Trophoblast cell (in vitro differentiated cells and primary cell): ENCODE data around the gene ADAMTS14.

Source experiments
- DNase-seq, 2 donors: peaks; one replicate each; pipeline ENCODE4 v3.0.0-alpha.2; 2016
- H2AFZ ChIP-seq: 2 replicates; pipeline ENCODE4 v1.6.1; 2013; ENCODE audit warnings: low read length, moderate library complexity, mild to moderate bottlenecking; ENCODE audit not compliant: insufficient read depth, poor library complexity
- H2AK5ac ChIP-seq: 2 replicates; pipeline ENCODE4 v1.6.1; 2013; ENCODE audit warnings: mild to moderate bottlenecking, low read length
- H2BK120ac ChIP-seq: 2 replicates; pipeline ENCODE4 v1.6.1; 2013; ENCODE audit warnings: low read length, mild to moderate bottlenecking, moderate library complexity; ENCODE audit not compliant: insufficient read depth, poor library complexity
- H2BK12ac ChIP-seq: 2 replicates; pipeline ENCODE4 v1.6.1; 2013; ENCODE audit warnings: mild to moderate bottlenecking, low read length, moderate library complexity
- H2BK5ac ChIP-seq: 2 replicates; pipeline ENCODE4 v1.6.1; 2013; ENCODE audit warnings: low read length, low read depth, moderate library complexity, mild to moderate bottlenecking; ENCODE audit not compliant: poor library complexity
- H3K14ac ChIP-seq: 2 replicates; pipeline ENCODE4 v1.6.1; 2013; ENCODE audit warnings: mild to moderate bottlenecking, low read length
- H3K18ac ChIP-seq: 2 replicates; pipeline ENCODE4 v1.6.1; 2013; ENCODE audit warnings: mild to moderate bottlenecking, low read length
- H3K23ac ChIP-seq: 2 replicates; pipeline ENCODE4 v1.6.1; 2013; ENCODE audit warnings: low read length
- H3K27ac ChIP-seq: 2 replicates; pipeline ENCODE4 v1.5.1; 2013; ENCODE audit warnings: low read depth, mild to moderate bottlenecking, inconsistent platforms, low read length, moderate library complexity
- H3K27me3 ChIP-seq: 2 replicates; pipeline ENCODE4 v1.6.1; 2013; ENCODE audit warnings: inconsistent platforms, mild to moderate bottlenecking, low read length, moderate library complexity; ENCODE audit not compliant: insufficient read depth
- H3K36me3 ChIP-seq, 2 experiments: 1 replicate in 1 of 2; 2 replicates in 1 of 2; pipeline ENCODE4 v1.6.1; 2013; ENCODE audit warnings: low read length in 2 of 2, mild to moderate bottlenecking in 2 of 2, moderate library complexity in 1 of 2; ENCODE audit not compliant: insufficient read depth in 2 of 2, control insufficient read depth in 1 of 2
- H3K4ac ChIP-seq: 2 replicates; pipeline ENCODE4 v1.6.1; 2013; ENCODE audit warnings: low read depth, mild to moderate bottlenecking, low read length, moderate library complexity
- H3K4me1 ChIP-seq, 2 experiments: 1 replicate in 1 of 2; 2 replicates in 1 of 2; pipeline ENCODE4 v1.6.1; 2013; ENCODE audit warnings: low read length in 2 of 2, mild to moderate bottlenecking in 2 of 2, moderate library complexity in 1 of 2; ENCODE audit not compliant: insufficient read depth in 2 of 2, control insufficient read depth in 1 of 2
- H3K4me2 ChIP-seq: 2 replicates; pipeline ENCODE4 v1.6.1; 2013; ENCODE audit warnings: inconsistent platforms, mild to moderate bottlenecking, low read length, moderate library complexity
- H3K4me3 ChIP-seq: 2 replicates; pipeline ENCODE4 v1.5.1; 2013; ENCODE audit warnings: mild to moderate bottlenecking, low read depth, low read length, inconsistent platforms
- H3K79me1 ChIP-seq: one replicate; pipeline ENCODE4 v1.6.1; 2013; ENCODE audit warnings: low read length
- H3K79me2 ChIP-seq: 2 replicates; pipeline ENCODE4 v1.6.1; 2013; ENCODE audit warnings: low read length, mild to moderate bottlenecking; ENCODE audit not compliant: control insufficient read depth, insufficient read depth, poor library complexity
- H3K9ac ChIP-seq: 2 replicates; pipeline ENCODE4 v1.6.1; 2013; ENCODE audit warnings: mild to moderate bottlenecking, low read length
- H3K9me3 ChIP-seq: 2 replicates; pipeline ENCODE4 v1.6.1; 2013; ENCODE audit warnings: low read depth, mild to moderate bottlenecking, control low read depth, inconsistent platforms, low read length; ENCODE audit not compliant: insufficient read depth
- H4K12ac ChIP-seq: 2 replicates; pipeline ENCODE4 v1.6.1; 2013; ENCODE audit warnings: low read depth, mild to moderate bottlenecking, low read length, moderate library complexity
- H4K8ac ChIP-seq: 2 replicates; pipeline ENCODE4 v1.6.1; 2013; ENCODE audit warnings: low read depth, mild to moderate bottlenecking, low read length, moderate library complexity
- H4K91ac ChIP-seq: one replicate; pipeline ENCODE4 v1.6.1; 2013; ENCODE audit warnings: low read depth, mild to moderate bottlenecking, low read length, moderate library complexity
- WGBS: extraction: QIAGEN DNeasy Blood & Tissue Kit; methylation state at CpG from one replicate; pipeline ENCODE4 v1.1.7; 2013; ENCODE audit warnings: missing lambda C conversion rate; ENCODE audit not compliant: insufficient read length, insufficient coverage; ENCODE audit errors: extremely low coverage; 5-methylcytosine and 5-hydroxymethylcytosine counted together

The ADAMTS14 gene

DNA sequence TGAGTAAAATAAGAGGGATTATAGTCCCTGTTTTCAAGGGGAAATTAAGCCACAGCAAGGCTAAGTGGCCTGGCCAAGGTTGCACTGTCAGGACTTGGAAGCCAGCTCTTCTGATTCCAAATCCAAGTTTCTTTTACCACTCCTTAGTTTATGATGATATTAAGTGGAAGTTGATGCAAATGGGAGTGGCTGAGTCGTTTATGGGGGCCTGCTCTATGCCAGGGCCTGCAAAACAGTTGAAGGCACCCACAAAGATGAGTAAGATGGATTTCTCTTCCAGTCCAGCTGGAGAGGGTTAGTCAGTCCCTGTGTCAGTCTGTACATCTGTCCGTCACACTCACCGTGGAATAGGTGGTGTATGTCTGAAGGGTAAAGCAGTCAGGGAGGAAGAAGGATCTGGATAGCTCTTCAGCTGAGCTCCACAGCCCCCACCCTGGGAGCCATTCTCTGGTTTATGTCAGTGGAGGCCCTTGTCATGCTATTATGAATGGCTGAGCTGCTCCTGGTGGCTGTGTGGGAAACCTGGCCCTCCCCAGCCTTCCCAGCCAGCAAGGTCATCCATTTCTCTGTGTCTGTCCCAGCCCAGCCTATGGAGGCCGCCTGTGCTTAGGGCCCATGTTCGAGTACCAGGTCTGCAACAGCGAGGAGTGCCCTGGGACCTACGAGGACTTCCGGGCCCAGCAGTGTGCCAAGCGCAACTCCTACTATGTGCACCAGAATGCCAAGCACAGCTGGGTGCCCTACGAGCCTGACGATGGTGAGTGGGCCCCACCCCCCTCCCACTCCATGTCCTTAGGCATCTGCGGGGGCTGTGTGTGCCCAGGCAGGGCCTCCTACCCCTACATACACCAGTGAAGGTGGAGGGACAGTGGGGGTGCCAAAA, 68.3 kb downstream of the ADAMTS14 start:
- Histone ChIP-seq H3K27ac (no peak overlapping the region), H3K9ac (no peak overlapping the region), H4K91ac (no peak overlapping the region), H3K4me1 (peaks cover 5 to 6% of the 10 kb centered on the region in 2 experiments), H2BK12ac (no peak overlapping the region), H3K79me1 (no peaks in the 10 kb centered on the region), H2AK5ac (no peak overlapping the region), H3K4me3 (no peak overlapping the region), H3K18ac (no peak overlapping the region), H3K79me2 (no peaks in the 10 kb centered on the region), H3K4ac (no peak overlapping the region), H3K4me2 (no peak overlapping the region), H2BK5ac (no peak overlapping the region), H4K8ac (no peak overlapping the region), H3K9me3 (peaks cover 3% of the 10 kb centered on the region), H3K14ac (no peak overlapping the region), H4K12ac (no peak overlapping the region), H2BK120ac (no peak overlapping the region), H2AFZ (no peak overlapping the region), H3K27me3 (no peaks in the 10 kb centered on the region), H3K36me3 (no peaks in the 10 kb centered on the region), H3K23ac (no peak overlapping the region)
- DNase-seq, result no peak
- WGBS, result no CpG with 5 or more reads among the region's 12 CpGs

GRCh38 chr10:70742537-70743429, 70.5 kb downstream of the ADAMTS14 start:
- Histone ChIP-seq H3K4ac (no peak overlapping the region), H3K36me3 (no peaks in the 10 kb centered on the region), H2BK5ac (no peak overlapping the region), H3K27me3 (no peaks in the 10 kb centered on the region), H3K18ac (no peak overlapping the region), H3K79me2 (no peaks in the 10 kb centered on the region), H2AK5ac (no peak overlapping the region), H4K91ac (no peak overlapping the region), H3K4me3 (no peak overlapping the region), H3K23ac (no peak overlapping the region), H3K4me2 (no peak overlapping the region), H3K14ac (no peak overlapping the region), H3K9me3 (peaks cover 3% of the 10 kb centered on the region), H3K79me1 (no peaks in the 10 kb centered on the region), H3K27ac (no peak overlapping the region), H2BK120ac (no peak overlapping the region), H4K8ac (no peak overlapping the region), H3K9ac (no peak overlapping the region), H2BK12ac (no peak overlapping the region), H3K4me1 (peaks cover 5 to 6% of the 10 kb centered on the region in 2 experiments), H4K12ac (no peak overlapping the region), H2AFZ (no peak overlapping the region)
- peak in 1 of 2 donors; percentile 12 for DNase-seq
- WGBS, result no CpG with 5 or more reads among the region's 8 CpGs

DNA sequence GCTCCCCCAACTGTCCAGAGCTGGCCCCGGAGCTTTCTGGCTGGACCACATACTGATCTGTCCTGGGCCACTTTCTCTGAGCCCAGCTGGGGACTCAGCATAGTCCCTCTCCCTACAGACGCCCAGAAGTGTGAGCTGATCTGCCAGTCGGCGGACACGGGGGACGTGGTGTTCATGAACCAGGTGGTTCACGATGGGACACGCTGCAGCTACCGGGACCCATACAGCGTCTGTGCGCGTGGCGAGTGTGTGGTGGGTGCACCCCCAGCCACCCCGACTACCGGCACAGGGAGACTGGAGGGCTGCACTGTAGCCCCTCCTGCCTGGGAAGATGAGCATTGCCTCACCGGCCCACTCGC, 71.1 kb downstream of the ADAMTS14 start:
- Histone ChIP-seq H4K91ac (no peak overlapping the region), H3K4ac (no peak overlapping the region), H2BK120ac (no peak overlapping the region), H3K27ac (no peak overlapping the region), H2AFZ (no peak overlapping the region), H2BK12ac (no peak overlapping the region), H3K4me1 (peaks cover 5 to 6% of the 10 kb centered on the region in 2 experiments), H3K9me3 (peaks cover 3% of the 10 kb centered on the region), H3K27me3 (no peaks in the 10 kb centered on the region), H3K4me2 (no peak overlapping the region), H3K36me3 (no peaks in the 10 kb centered on the region), H3K9ac (no peak overlapping the region), H3K79me2 (no peaks in the 10 kb centered on the region), H2AK5ac (no peak overlapping the region), H3K79me1 (no peaks in the 10 kb centered on the region), H3K4me3 (no peak overlapping the region), H2BK5ac (no peak overlapping the region), H3K14ac (no peak overlapping the region), H3K23ac (no peak overlapping the region), H4K8ac (no peak overlapping the region), H4K12ac (no peak overlapping the region), H3K18ac (no peak overlapping the region)
- WGBS, result no CpG with 5 or more reads among the region's 17 CpGs
- no peak for DNase-seq

DNA sequence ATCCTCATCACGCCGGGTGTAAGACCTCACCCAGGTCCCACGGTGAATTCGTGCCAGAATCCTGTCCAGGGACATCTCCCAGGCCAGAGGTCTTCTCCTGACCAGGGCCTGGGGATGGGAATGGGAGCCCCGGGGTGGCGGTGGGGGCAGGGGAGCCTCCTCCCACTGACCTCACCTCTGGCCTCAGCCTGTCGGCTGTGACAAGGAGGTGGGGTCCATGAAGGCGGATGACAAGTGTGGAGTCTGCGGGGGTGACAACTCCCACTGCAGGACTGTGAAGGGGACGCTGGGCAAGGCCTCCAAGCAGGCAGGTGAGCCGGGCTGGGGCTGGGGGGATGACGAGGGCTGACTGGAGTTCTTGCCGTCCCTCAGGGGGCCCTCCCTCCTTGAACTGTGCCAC, 71.6 kb downstream of the ADAMTS14 start:
- H3K18ac ChIP-seq, result no peak overlapping the region
- H2BK12ac ChIP-seq, result no peak overlapping the region
- DNase-seq, result no peak
- H3K27ac ChIP-seq, result no peak overlapping the region
- H3K79me2 ChIP-seq, result no peaks in the 10 kb centered on the region
- no peak overlapping the region for H3K14ac ChIP-seq
- no peak overlapping the region for H4K91ac ChIP-seq
- no CpG with 5 or more reads among the region's 13 CpGs for WGBS
- H3K23ac ChIP-seq, result no peak overlapping the region
- H3K4me2 ChIP-seq, result no peak overlapping the region
- H2BK120ac ChIP-seq, result no peak overlapping the region
- H2AK5ac ChIP-seq, result no peak overlapping the region
- H3K4ac ChIP-seq, result no peak overlapping the region
- H2AFZ ChIP-seq, result no peak overlapping the region
- no peaks in the 10 kb centered on the region for H3K36me3 ChIP-seq
- H3K9ac ChIP-seq, result no peak overlapping the region
- H2BK5ac ChIP-seq, result no peak overlapping the region
- no peak overlapping the region for H3K4me3 ChIP-seq
- peaks cover 3% of the 10 kb centered on the region for H3K9me3 ChIP-seq
- no peak overlapping the region for H4K8ac ChIP-seq
- no peak overlapping the region for H4K12ac ChIP-seq
- no peaks in the 10 kb centered on the region for H3K79me1 ChIP-seq
- peaks cover 5 to 6% of the 10 kb centered on the region in 2 experiments for H3K4me1 ChIP-seq
- no peaks in the 10 kb centered on the region for H3K27me3 ChIP-seq
